Retinal pigment epithelial cell (primary cell): Measurements from ENCODE around the gene MLLT3.

Experiments
- DNase-seq: peaks from one replicate; pipeline ENCODE4 v3.0.0-alpha.2; 2010; ENCODE audit warnings: low read depth
- H3K4me3 ChIP-seq: 2 replicates; pipeline ENCODE4 v1.5.1; 2011; ENCODE audit warnings: mild to moderate bottlenecking, low read length, control low read depth, moderate library complexity
- CTCF ChIP-seq: conservative IDR thresholded peaks from 2 replicates; pipeline ENCODE4 v1.5.1; 2011; ENCODE audit warnings: low read depth, low read length, control low read depth, inconsistent platforms

The MLLT3 gene

GRCh38 chr9:20384642-20385041 lies 237.7 kb downstream of the MLLT3 start:
- no peak overlapping the region for H3K4me3 ChIP-seq
- no peak for DNase-seq
- TF ChIP-seq CTCF, result no peak

- no peak overlapping the region for H3K4me3 ChIP-seq
- no peak for DNase-seq
- no peak for TF ChIP-seq CTCF
Measured at GRCh38 chr9:20382460-20383071, 239.7 kb downstream of the MLLT3 start.

- no peak for TF ChIP-seq CTCF
- no peak for DNase-seq
- no peak overlapping the region for H3K4me3 ChIP-seq
Measured at GRCh38 chr9:20380546-20380945, 241.8 kb downstream of the MLLT3 start.

GRCh38 chr9:20379804-20380225 lies 242.5 kb downstream of the MLLT3 start:
- DNase-seq, result no peak
- TF ChIP-seq CTCF, result no peak
- H3K4me3 ChIP-seq, result no peak overlapping the region

GRCh38 chr9:20378851-20379250 lies 243.4 kb downstream of the MLLT3 start:
- no peak overlapping the region for H3K4me3 ChIP-seq
- DNase-seq, result no peak
- TF ChIP-seq CTCF, result no peak

GRCh38 chr9:20377790-20378189 lies 244.5 kb downstream of the MLLT3 start:
- TF ChIP-seq CTCF, result no peak
- DNase-seq, result no peak
- no peak overlapping the region for H3K4me3 ChIP-seq

GRCh38 chr9:20376731-20377375 lies 245.4 kb downstream of the MLLT3 start:
- H3K4me3 ChIP-seq, result no peak overlapping the region
- TF ChIP-seq CTCF, result no peak
- DNase-seq, result no peak
